ENCODE results near the gene RGL1.

DNA sequence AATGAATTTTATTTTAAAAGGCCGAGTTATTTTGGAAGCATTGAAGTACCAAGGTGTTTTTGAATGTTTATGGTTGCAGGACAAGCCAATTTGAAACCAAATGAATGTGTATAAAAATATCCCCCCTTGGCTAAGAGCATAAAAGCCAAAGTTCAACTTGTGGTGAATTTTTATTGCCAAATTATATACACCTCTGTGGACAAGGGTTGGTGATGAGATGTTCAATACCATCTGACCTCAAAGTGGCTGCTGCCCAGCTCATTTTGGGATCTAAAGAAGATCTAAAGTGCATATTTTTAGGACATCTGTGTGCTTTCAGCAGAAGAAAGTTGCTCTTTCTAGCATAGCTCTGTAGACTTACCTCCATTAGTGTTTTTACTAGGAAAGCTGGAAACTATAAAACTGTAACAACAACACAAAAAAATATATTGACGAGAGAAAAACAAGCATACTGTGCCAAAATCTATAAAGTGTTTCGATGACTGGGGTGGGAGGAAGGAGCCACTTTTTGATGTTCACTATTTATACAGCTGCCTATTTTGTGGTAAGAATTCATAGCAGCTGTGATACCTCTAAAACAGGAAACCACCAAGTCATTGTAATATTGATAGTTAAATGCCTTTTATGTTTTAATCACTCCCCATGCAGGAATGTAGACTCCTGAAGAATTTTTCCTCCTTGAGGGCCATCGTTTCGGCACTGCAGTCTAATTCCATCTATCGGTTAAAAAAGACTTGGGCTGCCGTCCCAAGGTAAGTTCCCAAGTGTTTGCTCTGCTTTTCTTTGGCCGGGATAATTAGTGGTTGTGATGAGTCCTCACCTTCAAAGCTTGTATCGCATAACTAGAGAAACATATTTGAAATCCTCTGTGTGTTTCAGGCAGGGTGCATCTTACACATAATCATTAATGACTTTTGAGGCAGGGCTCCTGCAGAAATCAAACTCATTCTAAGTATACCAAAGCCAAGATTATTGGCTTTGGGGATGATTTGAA, 83.2 kb downstream of the RGL1 start:
- TF ChIP-seq ZFX (IDR thresholded peaks at IDR 0.05) (no peak), CEBPB (IDR thresholded peaks at IDR 0.05; ENCODE audit: low read depth) (no peak), POLR2A (IDR thresholded peaks at IDR 0.05; ENCODE audit: borderline replicate concordance, extremely low read depth, insufficient read depth, insufficient read length) (no peak)
- TF ChIP-seq, protein P1, sequence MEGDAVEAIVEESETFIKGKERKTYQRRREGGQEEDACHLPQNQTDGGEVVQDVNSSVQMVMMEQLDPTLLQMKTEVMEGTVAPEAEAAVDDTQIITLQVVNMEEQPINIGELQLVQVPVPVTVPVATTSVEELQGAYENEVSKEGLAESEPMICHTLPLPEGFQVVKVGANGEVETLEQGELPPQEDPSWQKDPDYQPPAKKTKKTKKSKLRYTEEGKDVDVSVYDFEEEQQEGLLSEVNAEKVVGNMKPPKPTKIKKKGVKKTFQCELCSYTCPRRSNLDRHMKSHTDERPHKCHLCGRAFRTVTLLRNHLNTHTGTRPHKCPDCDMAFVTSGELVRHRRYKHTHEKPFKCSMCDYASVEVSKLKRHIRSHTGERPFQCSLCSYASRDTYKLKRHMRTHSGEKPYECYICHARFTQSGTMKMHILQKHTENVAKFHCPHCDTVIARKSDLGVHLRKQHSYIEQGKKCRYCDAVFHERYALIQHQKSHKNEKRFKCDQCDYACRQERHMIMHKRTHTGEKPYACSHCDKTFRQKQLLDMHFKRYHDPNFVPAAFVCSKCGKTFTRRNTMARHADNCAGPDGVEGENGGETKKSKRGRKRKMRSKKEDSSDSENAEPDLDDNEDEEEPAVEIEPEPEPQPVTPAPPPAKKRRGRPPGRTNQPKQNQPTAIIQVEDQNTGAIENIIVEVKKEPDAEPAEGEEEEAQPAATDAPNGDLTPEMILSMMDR (IDR thresholded peaks at IDR 0.05 in 2 of 3, conservative IDR thresholded peaks at IDR 0.05 in 1 of 3; ENCODE audit: borderline replicate concordance in 1 of 3, insufficient read depth in 1 of 3, low read depth in 2 of 3, low read length in 2 of 3): no peak
